Tibial artery (tissue), 4 donors: ENCODE results near the gene IL1RL1.

Source experiments
- DNase-seq, 2 donors: peaks; one replicate each; pipeline ENCODE4 v3.0.0-alpha.2; 2019
- H3K27ac ChIP-seq, 2 donors: fragments of 200-600 bp; sonication (generic) in 1 of 2; 1 replicate in 1 of 2; 2 replicates in 1 of 2; pipeline ENCODE4 v1.5.1; 2018 to 2019; ENCODE audit warnings: mild to moderate bottlenecking in 1 of 2
- H3K27me3 ChIP-seq, 2 donors: fragments of 200-600 bp; sonication (generic) in 1 of 2; one replicate each; pipeline versions ENCODE4 v1.5.1 to v1.6.0; 2016 to 2019
- H3K36me3 ChIP-seq, 3 donors: fragments of 200-600 bp; sonication (generic) in 2 of 3; one replicate each; pipeline ENCODE4 v1.5.1; 2016 to 2019; ENCODE audit warnings: mild to moderate bottlenecking in 2 of 3
- H3K4me1 ChIP-seq, 4 donors: fragments of 200-600 bp; sonication (generic) in 2 of 4; 1 replicate in 3 of 4; 2 replicates in 1 of 4; pipeline ENCODE4 v1.5.1; 2016 to 2019
- H3K4me3 ChIP-seq, 2 donors: fragments of 200-600 bp; sonication (generic) in 1 of 2; 1 replicate in 1 of 2; 2 replicates in 1 of 2; pipeline ENCODE4 v1.5.1; 2018 to 2019; ENCODE audit warnings: mild to moderate bottlenecking in 2 of 2
- H3K9me3 ChIP-seq, 3 donors: fragments of 200-600 bp; sonication (generic) in 1 of 3; one replicate each; pipeline ENCODE4 v1.5.1; 2016 to 2019
- CTCF ChIP-seq, 2 experiments: fragments of 200-600 bp in 1 of 2; fragments of 450-650 bp in 1 of 2; IDR thresholded peaks; one replicate each; pipeline ENCODE4 v1.5.1; 2017 to 2019; ENCODE audit warnings: antibody characterized with exemption in 2 of 2, mild to moderate bottlenecking in 1 of 2, moderate library complexity in 1 of 2
- intact Hi-C: fragments of 100-400 bp; cut with DNase I; formaldehyde crosslinking; loops from one replicate; pipeline ENCODE4 v1.15.0; 2023; ENCODE audit warnings: low total_unique reads

Gene IL1RL1

GRCh38 chr2:102356741-102357140 lies 45.4 kb downstream of the IL1RL1 start:
- H3K4me1 ChIP-seq: peaks cover 0 to 10% (median 4%) of the 10 kb centered on the region in 4 donors
- intact Hi-C loops: loop anchor here (10.0 kb wide), 1 partner anchor 112 kb away; no protein-coding TSS in a partner anchor
- DNase-seq: no peak
- no peaks in the 10 kb centered on the region for H3K9me3 ChIP-seq
- no peak overlapping the region for H3K27ac ChIP-seq
- no peaks in the 10 kb centered on the region for H3K36me3 ChIP-seq
- no peaks in the 10 kb centered on the region for H3K27me3 ChIP-seq
- no peak for TF ChIP-seq CTCF (IDR thresholded peaks at IDR 0.05)
- H3K4me3 ChIP-seq: no peak overlapping the region

GRCh38 chr2:102357937-102358336 lies 46.6 kb downstream of the IL1RL1 start:
- TF ChIP-seq CTCF (IDR thresholded peaks at IDR 0.05): no peak
- no peak overlapping the region for H3K27ac ChIP-seq
- H3K4me1 ChIP-seq: peaks cover 0 to 10% (median 4%) of the 10 kb centered on the region in 4 donors
- no peak for DNase-seq
- no peak overlapping the region for H3K4me3 ChIP-seq
- no peaks in the 10 kb centered on the region for H3K36me3 ChIP-seq
- intact Hi-C loops: loop anchor here (10.0 kb wide), 1 partner anchor 113 kb away; no protein-coding TSS in a partner anchor
- H3K27me3 ChIP-seq: no peaks in the 10 kb centered on the region
- no peaks in the 10 kb centered on the region for H3K9me3 ChIP-seq

- no peak for DNase-seq
- intact Hi-C loops: loop anchor here (10.0 kb wide), 1 partner anchor 114 kb away; no protein-coding TSS in a partner anchor
- Histone ChIP-seq H3K27ac (no peak overlapping the region), H3K4me1 (peaks cover 0 to 10% (median 4%) of the 10 kb centered on the region in 4 donors), H3K4me3 (no peak overlapping the region), H3K27me3 (no peaks in the 10 kb centered on the region), H3K9me3 (no peaks in the 10 kb centered on the region), H3K36me3 (no peaks in the 10 kb centered on the region)
- no peak for TF ChIP-seq CTCF (IDR thresholded peaks at IDR 0.05)
Observed at GRCh38 chr2:102358496-102358895, 47.1 kb downstream of the IL1RL1 start.

- no peak overlapping the region for H3K27ac ChIP-seq
- TF ChIP-seq CTCF (IDR thresholded peaks at IDR 0.05): no peak
- no peak overlapping the region for H3K4me3 ChIP-seq
- intact Hi-C loops: loop anchor here (10.0 kb wide), 1 partner anchor 115 kb away; no protein-coding TSS in a partner anchor
- no peaks in the 10 kb centered on the region for H3K27me3 ChIP-seq
- no peaks in the 10 kb centered on the region for H3K9me3 ChIP-seq
- no peaks in the 10 kb centered on the region for H3K36me3 ChIP-seq
- H3K4me1 ChIP-seq: peaks cover 0 to 10% (median 4%) of the 10 kb centered on the region in 4 donors
- no peak for DNase-seq
Observed at GRCh38 chr2:102359527-102359926, 48.2 kb downstream of the IL1RL1 start.

GRCh38 chr2:102361632-102362241 lies 50.4 kb downstream of the IL1RL1 start:
- Histone ChIP-seq H3K27me3 (no peaks in the 10 kb centered on the region), H3K4me1 (no peaks in the 10 kb centered on the region), H3K9me3 (peaks cover 2 to 13% (median 10%) of the 10 kb centered on the region in 3 donors), H3K27ac (no peak overlapping the region), H3K4me3 (no peak overlapping the region), H3K36me3 (peaks cover 0 to 10% (median 0%) of the 10 kb centered on the region in 3 donors)
- TF ChIP-seq CTCF (IDR thresholded peaks at IDR 0.05): no peak
- intact Hi-C loops: no loop called here
- no peak for DNase-seq
